Left renal cortex interstitium (tissue), 4 donors: ENCODE results near the gene SLC17A2. TPM values are rescaled to one million over a fixed set of nuclear protein-coding genes. Genes with fewer than 3 reads are reported as not detected.

ENCODE experiments used
- polyA plus RNA-seq, 4 donors: library from polyadenylated mRNA; unstranded; fragments of 120-200 nt; gene quantifications; one replicate each; pipeline ENCODE4 v1.2.1, GENCODE V29; 2013; ENCODE audit not compliant: insufficient read length in 4 of 4

Gene SLC17A2
- polyA plus RNA-seq, 4 donors = 0.38 to 1.2 (median 0.64) TPM

Other genes starting within 250 kb of the SLC17A2 start
- gene SLC17A4, start 175.9 kb downstream of the SLC17A2 start, polyA plus RNA-seq = 1 to 10 TPM in 3 of 4 donors, under 1 TPM in 1; 0.62 to 2.3 (median 1.6) TPM
- 10 to 100 TPM; 13.7 to 34.5 (median 30.8) TPM for gene SLC17A1, start 98.6 kb downstream of the SLC17A2 start, polyA plus RNA-seq
- gene SLC17A3, start 56.4 kb downstream of the SLC17A2 start, polyA plus RNA-seq = 1 to 10 TPM in 2 of 4 donors, under 1 TPM in 2; 0.29 to 1.2 (median 1.00) TPM
- gene TRIM38, start 32.1 kb upstream of the SLC17A2 start, polyA plus RNA-seq = 10 to 100 TPM in 1 of 4 donors, 1 to 10 TPM in 3; 8.9 to 14.0 (median 9.5) TPM
- gene HFE, start 156.7 kb upstream of the SLC17A2 start, polyA plus RNA-seq = 1 to 10 TPM; 7.4 to 8.8 (median 8.2) TPM